GM19238 (cell line): ENCODE measurements around the gene SPINDOC.
"Not testable (repeated sequence)": the region's sequence is repeated elsewhere in the genome, so short reads cannot be mapped to it uniquely, and the experiment has no call there.

Source experiments
- DNase-seq: peaks from one replicate; pipeline ENCODE4 v3.0.0; 2011; ENCODE audit warnings: low spot score; ENCODE audit not compliant: insufficient read length

SPINDOC gene

GRCh38 chr11:63854696-63855095, 41.4 kb downstream of the SPINDOC start:
- no peak for DNase-seq

GRCh38 chr11:63855975-63856374, 42.7 kb downstream of the SPINDOC start:
- no peak for DNase-seq

GRCh38 chr11:63858628-63859550, 45.6 kb downstream of the SPINDOC start:
- DNase-seq, result no peak

- no peak for DNase-seq
These were observed 49.7 kb downstream of the SPINDOC start for GRCh38 chr11:63862923-63863322.

- DNase-seq, result not testable (repeated sequence)
These were observed 50.4 kb downstream of the SPINDOC start for GRCh38 chr11:63863620-63864019.

GRCh38 chr11:63866211-63866610, 53.0 kb downstream of the SPINDOC start:
- peak; percentile 66 for DNase-seq

- DNase-seq, result no peak
These were observed 54.3 kb downstream of the SPINDOC start for GRCh38 chr11:63867511-63867910.

- no peak for DNase-seq
These were observed 55.3 kb downstream of the SPINDOC start for GRCh38 chr11:63868399-63869064.

GRCh38 chr11:63869171-63869591, 55.9 kb downstream of the SPINDOC start:
- DNase-seq, result no peak

GRCh38 chr11:63869683-63870082, 56.4 kb downstream of the SPINDOC start:
- no peak for DNase-seq

- DNase-seq, result no peak
These were observed 57.3 kb downstream of the SPINDOC start for GRCh38 chr11:63870351-63871140.

GRCh38 chr11:63871962-63872799, 58.9 kb downstream of the SPINDOC start:
- peak; percentile 67 for DNase-seq

GRCh38 chr11:63872800-63873197, 59.5 kb downstream of the SPINDOC start:
- no peak for DNase-seq

- no peak for DNase-seq
These were observed 60.1 kb downstream of the SPINDOC start for GRCh38 chr11:63873311-63873710.

GRCh38 chr11:63874511-63874910, 61.3 kb downstream of the SPINDOC start:
- no peak for DNase-seq

- DNase-seq, result no peak
These were observed 62.3 kb downstream of the SPINDOC start for GRCh38 chr11:63875506-63876065.

GRCh38 chr11:63876616-63877015, 63.4 kb downstream of the SPINDOC start:
- no peak for DNase-seq
